ENCODE data around the gene PRTFDC1. TPM values are rescaled to one million over a fixed set of nuclear protein-coding genes. Genes with fewer than 3 reads are reported as not detected.

PRTFDC1 gene
- total and polyA plus RNA-seq, 2 of the 8 experiments (the other 6 are each of a cell fraction or from before 2014, with no cell fraction given): 5.9 to 6.6 TPM

- H3K4me2 ChIP-seq (ENCODE audit: insufficient read depth in 1 of 2, low read depth in 2 of 2, low read length in 2 of 2): no peak overlapping the region
- FAIRE-seq: no peak
These were observed 55.0 kb downstream of the PRTFDC1 start for GRCh38 chr10:24897326-24897926.

More at GRCh38 chr10:24897326-24897926, 55.0 kb downstream of the PRTFDC1 start:
- WGBS, 2 experiments (ENCODE audit: extremely low coverage in 1 of 2, insufficient coverage in 1 of 2, insufficient read length in 1 of 2, insufficient replicate concordance in 2 of 2, low coverage in 1 of 2, low lambda C conversion rate in 2 of 2, missing lambda C conversion rate in 1 of 2): 77% methylated on average over 4 of the region's 4 CpGs; no CpG with 5 or more reads in 1 of the 2 experiments
- no peak overlapping the region for H2BK5ac ChIP-seq (ENCODE audit: low read depth, low read length)
- no peaks in the 10 kb centered on the region for H3K79me2 ChIP-seq (ENCODE audit: control insufficient read depth in 1 of 2, insufficient read depth in 2 of 2, low read length in 2 of 2)
- no peak overlapping the region for H3K56ac ChIP-seq (replicated peaks; ENCODE audit: insufficient read length, low read depth, low read length)
- no peak overlapping the region for H4K8ac ChIP-seq (ENCODE audit: extremely low read depth, insufficient read depth, low read length)
- no peaks in the 10 kb centered on the region for H4K20me1 ChIP-seq (replicated peaks in 1 of 2; ENCODE audit: control insufficient read depth in 1 of 2, insufficient read depth in 2 of 2, low read length in 2 of 2)
- H3K36me3 ChIP-seq (ENCODE audit: control insufficient read depth in 2 of 4, insufficient read depth in 4 of 4, low read length in 3 of 4): no peaks in the 10 kb centered on the region
- H2BK120ac ChIP-seq (replicated peaks; ENCODE audit: low read depth, low read length): no peak overlapping the region
- no peak overlapping the region for H3K14ac ChIP-seq (ENCODE audit: insufficient read length)
- no peaks in the 10 kb centered on the region; a peak in 1 of 7 replicates for H3K4me1 ChIP-seq (replicated peaks in 1 of 4; ENCODE audit: control insufficient read depth in 3 of 4, insufficient read depth in 4 of 4, low read length in 3 of 4)
- no peak overlapping the region for H2BK15ac ChIP-seq (ENCODE audit: low read length)
- H4K5ac ChIP-seq (ENCODE audit: insufficient read length, low read depth, low read length): no peak overlapping the region
- no peak overlapping the region for H3K27ac ChIP-seq (ENCODE audit: low read depth, low read length)
- no peaks in the 10 kb centered on the region for H3K79me1 ChIP-seq (ENCODE audit: low read depth, low read length)
- ChIA-PET CTCF (ENCODE audit: partially characterized antibody) (no interaction called here), POLR2A (ENCODE audit: partially characterized antibody) (no interaction called here)
- H4K91ac ChIP-seq (replicated peaks; ENCODE audit: insufficient read length, low read length): no peak overlapping the region
- no peak overlapping the region for H3K23ac ChIP-seq (ENCODE audit: insufficient read length)
- no peaks in the 10 kb centered on the region for H3K27me3 ChIP-seq (replicated peaks in 1 of 4; ENCODE audit: control insufficient read depth in 3 of 4, extremely low read depth in 1 of 4, insufficient read depth in 3 of 4, low read length in 3 of 4)
- no peak overlapping the region for H3K9ac ChIP-seq (replicated peaks in 1 of 4; ENCODE audit: extremely low read depth in 1 of 4, low read depth in 3 of 4, low read length in 3 of 4)
- no peaks in the 10 kb centered on the region for H3K23me2 ChIP-seq (ENCODE audit: low read depth, low read length)
- no peak overlapping the region for H3K4ac ChIP-seq (replicated peaks; ENCODE audit: insufficient read length, low read depth, low read length)
- no peak overlapping the region for H2BK12ac ChIP-seq (ENCODE audit: low read depth, low read length)
- H2AFZ ChIP-seq (ENCODE audit: low read length): no peak overlapping the region
- DNase-seq (ENCODE audit: low read depth in 1 of 2, low spot score in 2 of 2): no peak
- no peak overlapping the region for H2AK5ac ChIP-seq (ENCODE audit: low read depth, low read length)
- H3K9me3 ChIP-seq (ENCODE audit: insufficient read depth in 2 of 2, low read depth in 1 of 2, low read length in 1 of 2): no peaks in the 10 kb centered on the region
- H3K18ac ChIP-seq (ENCODE audit: extremely low read depth, low read length): no peak overlapping the region
- no peak overlapping the region for H2BK20ac ChIP-seq (ENCODE audit: low read length)
- TF ChIP-seq JUND (IDR thresholded peaks at IDR 0.05; ENCODE audit: low read length) (0 out of 2 replicates have a peak, but pooled peaks have one; percentile 28), MAX (IDR thresholded peaks at IDR 0.05) (no peak)
- no peak overlapping the region for H3K4me3 ChIP-seq (ENCODE audit: extremely low read depth in 1 of 4, insufficient read depth in 2 of 4, low read depth in 3 of 4, low read length in 4 of 4)

Measured in H1 (cell line).